Neural progenitor cell (in vitro differentiated cells): ENCODE results near the gene MED26. TPM values are rescaled to one million over a fixed set of nuclear protein-coding genes. Genes with fewer than 3 reads are reported as not detected.
"Not testable (repeated sequence)": the region's sequence is repeated elsewhere in the genome, so short reads cannot be mapped to it uniquely, and the experiment has no call there.

Source experiments
- DNase-seq: peaks from one replicate; pipeline ENCODE4 v3.0.0-alpha.2; 2016; ENCODE audit warnings: low spot score
- H2AFZ ChIP-seq: fragments of 200-600 bp; sonication (generic); replicated peaks from 2 replicates; pipeline ENCODE4 v1.6.1; 2016; ENCODE audit warnings: antibody characterized with exemption
- H3F3A ChIP-seq: fragments of 200-600 bp; sonication (generic); 2 replicates; pipeline ENCODE4 v1.6.1; 2016; ENCODE audit warnings: antibody characterized with exemption, low read depth
- H3K27ac ChIP-seq: fragments of 200-600 bp; sonication (generic); 2 replicates; pipeline ENCODE4 v1.5.1; 2016; ENCODE audit warnings: mild to moderate bottlenecking
- H3K27me3 ChIP-seq: fragments of 200-600 bp; sonication (generic); 2 replicates; pipeline ENCODE4 v1.6.1; 2016; ENCODE audit warnings: mild to moderate bottlenecking, moderate library complexity
- H3K36me3 ChIP-seq: fragments of 200-600 bp; sonication (generic); 2 replicates; pipeline ENCODE4 v1.5.1; 2016
- H3K4me1 ChIP-seq: fragments of 200-600 bp; sonication (generic); 2 replicates; pipeline ENCODE4 v1.6.1; 2016; ENCODE audit warnings: mixed run types
- H3K4me2 ChIP-seq: fragments of 200-600 bp; sonication (generic); 2 replicates; pipeline ENCODE4 v1.6.1; 2016
- H3K4me3 ChIP-seq: fragments of 200-600 bp; sonication (generic); 2 replicates; pipeline ENCODE4 v1.5.1; 2016
- H3K79me2 ChIP-seq: fragments of 200-600 bp; sonication (generic); 2 replicates; pipeline ENCODE4 v1.6.1; 2016; ENCODE audit warnings: low read depth
- H3K9ac ChIP-seq: fragments of 200-600 bp; sonication (generic); 2 replicates; pipeline ENCODE4 v1.6.1; 2016
- H3K9me3 ChIP-seq: fragments of 200-600 bp; sonication (generic); 2 replicates; pipeline ENCODE4 v1.5.1; 2016; ENCODE audit warnings: low read depth
- H4K20me1 ChIP-seq: fragments of 200-600 bp; sonication (generic); 2 replicates; pipeline ENCODE4 v1.6.1; 2016; ENCODE audit warnings: low read depth
- H3K27ac Mint-ChIP-seq: 3 replicates; pipeline ENCODE4 v1.8.0; 2021; ENCODE audit warnings: mixed read lengths
- H3K27me3 Mint-ChIP-seq: 2 replicates; pipeline ENCODE4 v1.8.0; 2022; ENCODE audit warnings: low read depth, mild to moderate bottlenecking, inconsistent platforms, moderate library complexity, mixed read lengths; ENCODE audit not compliant: insufficient read depth
- H3K36me3 Mint-ChIP-seq: 3 replicates; pipeline ENCODE4 v1.8.0; 2021; ENCODE audit warnings: mixed read lengths
- H3K4me1 Mint-ChIP-seq: 3 replicates; pipeline ENCODE4 v1.8.0; 2021; ENCODE audit warnings: mixed read lengths
- H3K4me3 Mint-ChIP-seq: 3 replicates; pipeline ENCODE4 v1.8.0; 2021; ENCODE audit warnings: mild to moderate bottlenecking, moderate library complexity, mixed read lengths
- H3K9me3 Mint-ChIP-seq: 3 replicates; pipeline ENCODE4 v1.8.0; 2020; ENCODE audit warnings: mixed read lengths
- EZH2 ChIP-seq: fragments of 200-600 bp; sonication (generic); IDR thresholded peaks from 2 replicates; pipeline ENCODE4 v1.6.1; 2017; ENCODE audit warnings: antibody characterized with exemption, mild to moderate bottlenecking, moderate library complexity
- EZH2phosphoT487 ChIP-seq: fragments of 200-600 bp; sonication (generic); IDR thresholded peaks from 2 replicates; pipeline ENCODE4 v1.6.1; 2017; ENCODE audit warnings: antibody characterized with exemption
- total RNA-seq: library from RNA; depleted of rRNA; stranded (reverse); fragments of >200 nt; gene quantifications from 2 replicates; pipeline ENCODE4 v1.2.3, GENCODE V29; 2015; ENCODE audit warnings: low replicate concordance
- TF ChIP-seq, protein P1 (sequence below): fragments of 200-600 bp; sonication (generic); IDR thresholded peaks from 2 replicates; pipeline ENCODE4 v1.5.1; 2017; ENCODE audit warnings: antibody characterized with exemption, mild to moderate bottlenecking

The MED26 gene
- total RNA-seq, 1 donor from 2014 or later = 7.4 TPM

DNA sequence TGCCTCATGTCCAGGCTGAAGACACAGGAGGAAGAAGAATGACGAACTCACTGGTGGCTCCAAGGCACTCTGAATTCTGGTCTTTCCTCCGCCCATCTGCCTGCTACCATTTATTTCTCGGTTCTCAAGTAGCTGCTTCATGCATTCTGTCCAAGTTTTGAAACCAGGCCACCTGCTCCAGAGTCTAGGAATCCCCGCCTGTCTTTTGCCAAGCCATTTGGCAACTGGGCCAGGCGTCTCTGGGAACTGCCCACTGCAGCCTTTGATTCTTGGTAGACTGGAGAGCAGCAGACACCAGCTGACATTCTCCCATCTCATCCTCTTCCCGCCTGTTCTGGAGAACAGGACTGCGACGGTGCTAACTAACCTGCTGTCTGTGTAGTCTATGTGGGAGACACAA, 66.6 kb downstream of the MED26 start:
- TF ChIP-seq EZH2phosphoT487 = no peak
- TF ChIP-seq, protein P1, sequence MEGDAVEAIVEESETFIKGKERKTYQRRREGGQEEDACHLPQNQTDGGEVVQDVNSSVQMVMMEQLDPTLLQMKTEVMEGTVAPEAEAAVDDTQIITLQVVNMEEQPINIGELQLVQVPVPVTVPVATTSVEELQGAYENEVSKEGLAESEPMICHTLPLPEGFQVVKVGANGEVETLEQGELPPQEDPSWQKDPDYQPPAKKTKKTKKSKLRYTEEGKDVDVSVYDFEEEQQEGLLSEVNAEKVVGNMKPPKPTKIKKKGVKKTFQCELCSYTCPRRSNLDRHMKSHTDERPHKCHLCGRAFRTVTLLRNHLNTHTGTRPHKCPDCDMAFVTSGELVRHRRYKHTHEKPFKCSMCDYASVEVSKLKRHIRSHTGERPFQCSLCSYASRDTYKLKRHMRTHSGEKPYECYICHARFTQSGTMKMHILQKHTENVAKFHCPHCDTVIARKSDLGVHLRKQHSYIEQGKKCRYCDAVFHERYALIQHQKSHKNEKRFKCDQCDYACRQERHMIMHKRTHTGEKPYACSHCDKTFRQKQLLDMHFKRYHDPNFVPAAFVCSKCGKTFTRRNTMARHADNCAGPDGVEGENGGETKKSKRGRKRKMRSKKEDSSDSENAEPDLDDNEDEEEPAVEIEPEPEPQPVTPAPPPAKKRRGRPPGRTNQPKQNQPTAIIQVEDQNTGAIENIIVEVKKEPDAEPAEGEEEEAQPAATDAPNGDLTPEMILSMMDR = no peak
- Histone ChIP-seq H3K27me3 (no peaks in the 10 kb centered on the region), H4K20me1 (no peaks in the 10 kb centered on the region), H3K36me3 (no peaks in the 10 kb centered on the region), H3K4me1 (no peaks in the 10 kb centered on the region), H3K4me3 (no peak overlapping the region), H3K79me2 (no peaks in the 10 kb centered on the region), H3K9me3 (no peaks in the 10 kb centered on the region), H3K4me2 (no peak overlapping the region), H3F3A (no peaks in the 10 kb centered on the region), H2AFZ (no peak overlapping the region), H3K27ac (no peak overlapping the region), H3K9ac (no peak overlapping the region)
- DNase-seq = no peak
- H3K27ac Mint-ChIP-seq = no peak overlapping the region
- no peaks in the 10 kb centered on the region for H3K9me3 Mint-ChIP-seq
- no peaks in the 10 kb centered on the region for H3K4me1 Mint-ChIP-seq
- H3K36me3 Mint-ChIP-seq = peaks cover 19% of the 10 kb centered on the region
- no peaks in the 10 kb centered on the region for H3K27me3 Mint-ChIP-seq
- H3K4me3 Mint-ChIP-seq = no peak overlapping the region

DNA sequence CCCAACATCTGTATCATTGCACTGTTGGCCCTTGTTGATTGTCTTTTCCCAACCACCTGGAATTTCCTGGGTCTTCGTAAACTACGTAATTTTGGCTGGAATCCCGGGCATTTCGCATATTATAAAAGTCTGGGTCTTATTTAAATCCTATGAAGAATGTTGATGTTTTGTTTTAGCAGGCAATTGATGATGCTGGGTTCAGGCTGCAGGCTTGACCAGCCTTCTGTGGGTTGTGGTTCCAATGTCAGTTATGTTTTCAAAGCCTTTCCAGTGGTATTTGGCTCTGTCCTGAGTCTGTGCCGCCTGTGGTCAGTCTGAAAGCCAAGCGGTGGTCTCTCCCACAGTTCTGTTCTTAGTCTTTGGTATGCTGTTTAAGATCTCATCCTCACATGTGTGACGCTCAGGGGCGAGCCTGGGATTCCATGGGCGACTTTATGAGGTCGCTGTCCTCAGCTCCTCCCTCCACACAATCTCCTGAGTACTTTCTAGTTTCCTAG, 68.2 kb downstream of the MED26 start:
- Histone ChIP-seq H2AFZ (no peak overlapping the region), H3K36me3 (no peaks in the 10 kb centered on the region), H3K4me2 (no peak overlapping the region), H3K79me2 (no peaks in the 10 kb centered on the region), H3K27ac (no peak overlapping the region), H3K9ac (no peak overlapping the region), H4K20me1 (no peaks in the 10 kb centered on the region), H3F3A (no peaks in the 10 kb centered on the region), H3K4me1 (no peaks in the 10 kb centered on the region), H3K27me3 (no peaks in the 10 kb centered on the region), H3K9me3 (no peaks in the 10 kb centered on the region), H3K4me3 (no peak overlapping the region)
- no peak for TF ChIP-seq EZH2phosphoT487
- no peak for TF ChIP-seq EZH2
- TF ChIP-seq, protein P1 = no peak
- H3K4me3 Mint-ChIP-seq = no peak overlapping the region
- no peak overlapping the region for H3K27ac Mint-ChIP-seq
- DNase-seq = no peak
- H3K4me1 Mint-ChIP-seq = no peaks in the 10 kb centered on the region
- H3K36me3 Mint-ChIP-seq = peaks cover 14% of the 10 kb centered on the region
- no peaks in the 10 kb centered on the region for H3K9me3 Mint-ChIP-seq
- no peaks in the 10 kb centered on the region for H3K27me3 Mint-ChIP-seq

DNA sequence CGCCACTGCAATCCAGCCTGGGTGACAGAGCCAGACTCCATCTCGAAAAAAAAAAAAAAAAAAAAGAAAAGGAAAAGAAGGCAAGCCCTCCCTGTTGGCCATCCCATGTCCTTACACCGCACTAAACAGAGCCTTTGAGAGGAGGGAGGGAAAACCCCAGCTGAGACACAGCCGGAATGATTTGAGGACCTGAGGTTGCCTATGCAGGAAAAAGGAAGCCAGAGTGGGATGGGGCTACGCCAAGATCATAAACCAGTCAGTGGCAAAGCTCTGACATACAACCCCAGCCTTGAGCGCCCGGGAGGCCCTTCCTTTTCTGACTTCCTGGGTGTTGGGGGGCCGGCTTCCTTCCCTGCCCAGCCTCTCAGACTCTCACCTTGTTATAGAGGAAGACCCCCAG, 73.2 kb downstream of the MED26 start:
- Histone ChIP-seq H3K4me3 (no peak overlapping the region), H3K27me3 (no peaks in the 10 kb centered on the region), H3F3A (no peaks in the 10 kb centered on the region), H2AFZ (no peak overlapping the region), H3K9ac (no peak overlapping the region), H4K20me1 (no peaks in the 10 kb centered on the region), H3K79me2 (no peaks in the 10 kb centered on the region), H3K36me3 (no peaks in the 10 kb centered on the region), H3K4me1 (no peaks in the 10 kb centered on the region), H3K27ac (no peak overlapping the region), H3K9me3 (no peaks in the 10 kb centered on the region), H3K4me2 (no peak overlapping the region)
- TF ChIP-seq, protein P1 = no peak
- TF ChIP-seq EZH2 (no peak), EZH2phosphoT487 (no peak)
- Mint-ChIP-seq H3K27me3 (no peaks in the 10 kb centered on the region), H3K27ac (no peak overlapping the region), H3K9me3 (no peaks in the 10 kb centered on the region), H3K4me3 (no peak overlapping the region), H3K36me3 (peaks cover 14% of the 10 kb centered on the region), H3K4me1 (no peaks in the 10 kb centered on the region)
- DNase-seq = no peak

DNA sequence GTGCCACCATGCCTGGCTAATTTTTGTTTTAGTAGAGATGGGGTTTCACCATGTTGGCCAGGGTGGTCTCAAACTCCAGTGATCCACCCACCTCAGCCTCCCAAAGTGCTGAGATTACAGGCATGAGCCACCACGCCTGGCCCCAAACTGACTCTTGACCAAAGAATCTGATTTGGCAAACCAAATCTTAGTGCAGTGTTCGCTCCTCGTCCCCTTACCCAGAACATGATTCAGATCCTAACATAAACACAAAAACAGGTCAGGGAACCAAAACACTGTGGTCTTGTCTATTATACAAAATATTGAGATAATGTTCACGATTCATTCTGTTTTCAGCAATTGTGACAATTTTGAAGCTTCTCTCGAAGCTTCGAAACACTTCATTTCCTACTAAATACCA, 76.1 kb downstream of the MED26 start:
- not testable (repeated sequence) for H3K9me3 Mint-ChIP-seq, H4K20me1 ChIP-seq, H3K27me3 Mint-ChIP-seq

More for the DNA sequence above, 76.1 kb downstream of the MED26 start:
- DNase-seq, H3K4me1 Mint-ChIP-seq, H3K4me3 ChIP-seq, H3K4me1 ChIP-seq, H3K27ac Mint-ChIP-seq, H3F3A ChIP-seq, H3K9me3 ChIP-seq, H3K4me3 Mint-ChIP-seq, H3K4me2 ChIP-seq, H3K27me3 ChIP-seq, H3K79me2 ChIP-seq, H2AFZ ChIP-seq, H3K36me3 Mint-ChIP-seq, H3K9ac ChIP-seq, H3K36me3 ChIP-seq, H3K27ac ChIP-seq: not testable (repeated sequence)
